ENCODE measurements around the gene SH2D4B.
A peak's percentile ranks its signal among the peaks of the same experiment; 100 is the strongest.

SH2D4B gene

DNA sequence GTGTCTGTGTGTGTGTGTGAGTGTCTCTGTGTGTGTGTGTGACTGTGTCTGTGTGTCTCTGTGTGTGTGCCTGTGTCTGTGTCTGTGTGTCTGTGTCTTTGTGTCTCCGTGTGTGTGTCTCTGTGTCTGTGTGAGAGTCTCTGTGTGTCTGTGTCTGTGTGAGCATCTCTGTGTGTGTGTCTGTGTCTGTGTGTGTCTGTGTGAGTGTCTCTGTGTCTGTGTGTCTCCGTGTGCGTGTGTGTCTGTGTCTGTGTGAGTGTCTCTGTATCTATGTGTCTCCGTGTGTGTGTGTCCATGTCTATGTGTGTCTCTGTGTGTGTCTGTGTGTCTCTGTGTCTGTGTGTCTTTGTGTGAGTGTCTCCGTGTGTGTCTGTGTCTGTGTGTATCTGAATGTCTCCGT is 120.4 kb downstream of the SH2D4B start:
- Histone ChIP-seq H3K27me3 (ENCODE audit: control insufficient read depth, insufficient read depth, low read length) (no peaks in the 10 kb centered on the region), H3K9ac (ENCODE audit: low read length) (no peak overlapping the region), H3K36me3 (ENCODE audit: control insufficient read depth, insufficient read depth, low read length) (no peaks in the 10 kb centered on the region), H3K27ac (ENCODE audit: low read depth, low read length) (no peak overlapping the region), H3K4me3 (ENCODE audit: low read length) (no peak overlapping the region), H3K4me1 (ENCODE audit: control insufficient read depth, insufficient read depth, low read length) (no peaks in the 10 kb centered on the region)

GRCh38 chr10:80659289-80659688 is 121.6 kb downstream of the SH2D4B start:
- no peak overlapping the region for H3K4me3 ChIP-seq (ENCODE audit: low read length)
- H3K27ac ChIP-seq (ENCODE audit: low read depth, low read length) = no peak overlapping the region
- H3K36me3 ChIP-seq (ENCODE audit: control insufficient read depth, insufficient read depth, low read length) = no peaks in the 10 kb centered on the region
- H3K4me1 ChIP-seq (ENCODE audit: control insufficient read depth, insufficient read depth, low read length) = no peaks in the 10 kb centered on the region
- peaks cover 3% of the 10 kb centered on the region for H3K27me3 ChIP-seq (ENCODE audit: control insufficient read depth, insufficient read depth, low read length)
- H3K9ac ChIP-seq (ENCODE audit: low read length) = no peak overlapping the region

DNA sequence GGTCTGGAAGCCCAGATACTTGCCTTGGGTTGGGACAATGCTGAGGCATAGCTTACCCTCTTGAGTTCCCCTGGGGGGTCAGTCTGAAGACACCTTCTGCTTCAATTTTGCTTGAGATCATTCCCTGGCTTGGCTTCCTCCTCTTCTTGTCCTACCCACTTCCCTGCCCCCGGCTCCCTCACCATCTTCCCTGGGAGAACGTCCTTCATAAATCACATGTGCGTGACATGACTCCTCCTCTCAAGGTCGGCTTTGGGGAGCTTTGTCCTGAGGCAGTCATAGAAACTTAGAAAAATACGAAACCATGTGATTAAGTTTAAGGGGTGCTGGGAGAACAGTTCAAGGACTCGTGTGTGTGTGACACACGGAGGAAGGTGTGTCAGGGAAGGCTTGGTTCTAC is 122.6 kb downstream of the SH2D4B start:
- Histone ChIP-seq H3K4me1 (ENCODE audit: control insufficient read depth, insufficient read depth, low read length) (no peaks in the 10 kb centered on the region), H3K27ac (ENCODE audit: low read depth, low read length) (no peak overlapping the region), H3K27me3 (ENCODE audit: control insufficient read depth, insufficient read depth, low read length) (peaks cover 3% of the 10 kb centered on the region), H3K4me3 (ENCODE audit: low read length) (no peak overlapping the region), H3K9ac (ENCODE audit: low read length) (no peak overlapping the region), H3K36me3 (ENCODE audit: control insufficient read depth, insufficient read depth, low read length) (no peaks in the 10 kb centered on the region)

DNA sequence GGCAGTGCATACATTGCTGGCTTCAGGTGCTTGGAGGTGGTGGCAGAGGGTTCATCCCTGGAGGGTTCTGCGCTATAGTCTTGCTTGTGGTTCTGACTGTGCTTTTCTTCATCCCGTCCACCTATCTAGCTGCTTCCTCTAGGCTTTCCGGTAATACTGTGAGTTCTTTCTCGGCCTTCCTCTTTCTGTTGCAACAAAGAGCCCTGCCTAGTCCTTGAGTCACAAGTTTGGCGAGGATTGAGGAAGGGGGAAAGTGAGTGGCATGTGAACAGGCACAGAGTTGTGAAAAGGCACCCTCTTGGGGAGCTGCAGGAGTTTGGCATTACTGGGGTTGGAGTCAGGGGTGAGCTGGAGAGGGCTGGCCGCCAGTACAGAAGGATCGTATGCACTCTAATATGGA is 123.0 kb downstream of the SH2D4B start:
- no peaks in the 10 kb centered on the region for H3K4me1 ChIP-seq (ENCODE audit: control insufficient read depth, insufficient read depth, low read length)
- no peak overlapping the region for H3K27ac ChIP-seq (ENCODE audit: low read depth, low read length)

GRCh38 chr10:80661526-80661925 is 123.8 kb downstream of the SH2D4B start:
- Histone ChIP-seq H3K9ac (ENCODE audit: low read length) (no peak overlapping the region), H3K27me3 (ENCODE audit: control insufficient read depth, insufficient read depth, low read length) (peaks cover 3% of the 10 kb centered on the region), H3K36me3 (ENCODE audit: control insufficient read depth, insufficient read depth, low read length) (no peaks in the 10 kb centered on the region), H3K27ac (ENCODE audit: low read depth, low read length) (no peak overlapping the region), H3K4me3 (ENCODE audit: low read length) (no peak overlapping the region), H3K4me1 (ENCODE audit: control insufficient read depth, insufficient read depth, low read length) (no peaks in the 10 kb centered on the region)

More for the DNA sequence above, 123.0 kb downstream of the SH2D4B start:
- H3K9ac ChIP-seq (ENCODE audit: low read length) = no peak overlapping the region
- no peak overlapping the region for H3K4me3 ChIP-seq (ENCODE audit: low read length)
- no peaks in the 10 kb centered on the region for H3K36me3 ChIP-seq (ENCODE audit: control insufficient read depth, insufficient read depth, low read length)
- H3K27me3 ChIP-seq (ENCODE audit: control insufficient read depth, insufficient read depth, low read length) = peaks cover 3% of the 10 kb centered on the region

GRCh38 chr10:80662429-80663261 is 124.9 kb downstream of the SH2D4B start:
- Histone ChIP-seq H3K4me1 (ENCODE audit: control insufficient read depth, insufficient read depth, low read length) (no peaks in the 10 kb centered on the region), H3K4me3 (ENCODE audit: low read length) (peak overlapping the region; percentile 1), H3K27me3 (ENCODE audit: control insufficient read depth, insufficient read depth, low read length) (peaks cover 3% of the 10 kb centered on the region), H3K27ac (ENCODE audit: low read depth, low read length) (peak overlapping the region; percentile 53), H3K36me3 (ENCODE audit: control insufficient read depth, insufficient read depth, low read length) (no peaks in the 10 kb centered on the region), H3K9ac (ENCODE audit: low read length) (no peak overlapping the region)

- H3K4me3 ChIP-seq (ENCODE audit: low read length) = no peak overlapping the region
- H3K27ac ChIP-seq (ENCODE audit: low read depth, low read length) = no peak overlapping the region
- H3K36me3 ChIP-seq (ENCODE audit: control insufficient read depth, insufficient read depth, low read length) = no peaks in the 10 kb centered on the region
- no peak overlapping the region for H3K9ac ChIP-seq (ENCODE audit: low read length)
- H3K4me1 ChIP-seq (ENCODE audit: control insufficient read depth, insufficient read depth, low read length) = no peaks in the 10 kb centered on the region
- H3K27me3 ChIP-seq (ENCODE audit: control insufficient read depth, insufficient read depth, low read length) = peaks cover 3% of the 10 kb centered on the region
These were observed 126.5 kb downstream of the SH2D4B start for GRCh38 chr10:80664071-80664680.

DNA sequence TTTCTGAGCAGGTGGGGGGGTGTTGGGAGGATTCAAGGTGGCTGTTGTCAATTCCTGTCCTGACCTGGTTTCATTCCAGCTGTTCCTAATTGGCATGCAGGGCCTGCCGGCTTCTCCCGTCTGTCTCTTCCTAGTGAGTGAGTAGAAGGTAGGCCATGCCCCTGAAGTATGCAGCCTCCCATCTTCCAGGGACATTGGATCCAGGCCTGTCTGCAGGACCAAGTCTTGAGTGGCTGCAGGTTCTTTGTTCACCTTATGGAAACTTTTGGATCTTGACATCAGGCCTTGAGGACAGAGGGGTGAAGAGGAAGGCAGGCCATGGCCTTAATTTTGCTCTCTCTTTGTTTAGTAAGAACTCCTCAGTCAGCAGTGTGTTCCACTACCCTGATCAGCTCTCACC is 131.8 kb downstream of the SH2D4B start:
- no peak overlapping the region for H3K4me3 ChIP-seq (ENCODE audit: low read length)
- H3K27ac ChIP-seq (ENCODE audit: low read depth, low read length) = no peak overlapping the region
- no peaks in the 10 kb centered on the region for H3K36me3 ChIP-seq (ENCODE audit: control insufficient read depth, insufficient read depth, low read length)
- no peak overlapping the region for H3K9ac ChIP-seq (ENCODE audit: low read length)
- no peaks in the 10 kb centered on the region for H3K4me1 ChIP-seq (ENCODE audit: control insufficient read depth, insufficient read depth, low read length)
- H3K27me3 ChIP-seq (ENCODE audit: control insufficient read depth, insufficient read depth, low read length) = no peaks in the 10 kb centered on the region

DNA sequence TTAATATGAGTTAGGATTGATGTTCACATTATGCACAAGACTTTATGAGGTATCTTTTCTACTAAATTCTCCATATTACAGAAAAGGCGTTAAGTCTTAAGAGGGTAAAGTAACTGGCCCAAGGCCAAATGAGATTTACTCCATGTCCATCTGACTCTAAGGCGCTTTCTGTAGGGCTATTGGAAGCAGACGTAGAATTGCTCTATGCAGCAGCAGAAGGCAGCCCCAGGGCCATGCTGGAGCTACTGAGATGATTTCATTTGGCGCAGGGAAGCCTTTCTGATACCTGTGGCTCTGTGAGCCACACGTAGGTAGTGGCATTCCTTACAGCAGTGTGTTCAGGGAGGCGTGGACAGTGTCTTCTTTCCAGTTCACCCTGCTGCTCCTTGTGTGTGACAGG is 133.1 kb downstream of the SH2D4B start:
- no peaks in the 10 kb centered on the region for H3K4me1 ChIP-seq (ENCODE audit: control insufficient read depth, insufficient read depth, low read length)
- H3K27ac ChIP-seq (ENCODE audit: low read depth, low read length) = no peak overlapping the region
- no peak overlapping the region for H3K4me3 ChIP-seq (ENCODE audit: low read length)
- H3K36me3 ChIP-seq (ENCODE audit: control insufficient read depth, insufficient read depth, low read length) = no peaks in the 10 kb centered on the region
- no peak overlapping the region for H3K9ac ChIP-seq (ENCODE audit: low read length)
- H3K27me3 ChIP-seq (ENCODE audit: control insufficient read depth, insufficient read depth, low read length) = no peaks in the 10 kb centered on the region

DNA sequence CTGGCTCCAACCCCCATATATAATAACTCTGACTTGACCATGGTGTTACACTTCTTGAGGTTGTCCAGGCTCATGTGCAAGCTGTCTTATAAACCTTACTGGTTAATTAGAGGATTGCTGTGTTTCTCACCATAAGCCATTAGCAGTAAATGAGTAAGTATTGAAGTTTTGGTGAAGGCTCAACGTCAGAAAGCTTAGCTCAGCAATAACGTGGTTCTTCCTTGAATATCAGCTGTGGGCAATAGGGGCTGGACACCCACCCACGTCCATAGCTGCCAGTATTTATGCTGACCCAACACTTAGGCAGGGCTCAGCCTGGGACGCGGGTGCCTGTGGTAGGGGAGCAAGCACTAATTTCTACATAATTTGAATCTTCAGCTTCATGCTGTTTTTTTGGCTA is 134.1 kb downstream of the SH2D4B start:
- Histone ChIP-seq H3K27me3 (ENCODE audit: control insufficient read depth, insufficient read depth, low read length) (no peaks in the 10 kb centered on the region), H3K4me3 (ENCODE audit: low read length) (no peak overlapping the region), H3K4me1 (ENCODE audit: control insufficient read depth, insufficient read depth, low read length) (no peaks in the 10 kb centered on the region), H3K27ac (ENCODE audit: low read depth, low read length) (no peak overlapping the region), H3K9ac (ENCODE audit: low read length) (no peak overlapping the region), H3K36me3 (ENCODE audit: control insufficient read depth, insufficient read depth, low read length) (no peaks in the 10 kb centered on the region)

- Histone ChIP-seq H3K36me3 (ENCODE audit: control insufficient read depth, insufficient read depth, low read length) (no peaks in the 10 kb centered on the region), H3K9ac (ENCODE audit: low read length) (no peak overlapping the region), H3K27me3 (ENCODE audit: control insufficient read depth, insufficient read depth, low read length) (no peaks in the 10 kb centered on the region), H3K27ac (ENCODE audit: low read depth, low read length) (no peak overlapping the region), H3K4me3 (ENCODE audit: low read length) (no peak overlapping the region), H3K4me1 (ENCODE audit: control insufficient read depth, insufficient read depth, low read length) (no peaks in the 10 kb centered on the region)
These were observed 134.9 kb downstream of the SH2D4B start for GRCh38 chr10:80672613-80673012.

DNA sequence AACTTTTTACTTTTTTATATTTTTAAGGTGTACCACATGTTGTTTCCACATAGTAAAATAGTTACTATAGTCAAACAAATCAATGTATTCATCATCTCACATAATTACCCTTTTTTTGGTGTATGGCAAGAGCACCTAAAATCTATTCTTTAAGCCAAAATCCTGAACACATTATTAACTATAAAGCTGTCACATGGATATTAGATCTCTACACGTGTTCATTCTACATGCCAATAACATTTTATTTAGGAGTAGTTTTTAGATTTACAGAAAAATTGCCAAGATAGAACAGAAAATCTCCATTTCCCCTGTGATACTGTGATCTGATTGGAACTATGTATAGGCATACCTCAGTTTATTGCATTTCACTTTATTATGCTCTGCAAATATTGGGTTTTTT is 137.1 kb downstream of the SH2D4B start:
- Histone ChIP-seq H3K36me3 (ENCODE audit: control insufficient read depth, insufficient read depth, low read length) (no peaks in the 10 kb centered on the region), H3K9ac (ENCODE audit: low read length) (no peak overlapping the region), H3K27ac (ENCODE audit: low read depth, low read length) (no peak overlapping the region), H3K4me3 (ENCODE audit: low read length) (no peak overlapping the region), H3K4me1 (ENCODE audit: control insufficient read depth, insufficient read depth, low read length) (no peaks in the 10 kb centered on the region), H3K27me3 (ENCODE audit: control insufficient read depth, insufficient read depth, low read length) (no peaks in the 10 kb centered on the region)

GRCh38 chr10:80681142-80681541 is 143.4 kb downstream of the SH2D4B start:
- no peaks in the 10 kb centered on the region for H3K4me1 ChIP-seq (ENCODE audit: control insufficient read depth, insufficient read depth, low read length)
- H3K36me3 ChIP-seq (ENCODE audit: control insufficient read depth, insufficient read depth, low read length) = no peaks in the 10 kb centered on the region

More at GRCh38 chr10:80681142-80681541, 143.4 kb downstream of the SH2D4B start:
- Histone ChIP-seq H3K27me3 (ENCODE audit: control insufficient read depth, insufficient read depth, low read length) (no peaks in the 10 kb centered on the region), H3K4me3 (ENCODE audit: low read length) (no peak overlapping the region), H3K9ac (ENCODE audit: low read length) (no peak overlapping the region), H3K27ac (ENCODE audit: low read depth, low read length) (no peak overlapping the region)
